Activated CD8-positive, alpha-beta memory T cell treated with anti-CD3 and anti-CD28 coated beads, Interleukin-2, amount 10 ng/mL, durations not matched to agents 7 days and 5 days (primary cell): ENCODE measurements around the gene ULBP1. TPM values are rescaled to one million over a fixed set of nuclear protein-coding genes. Genes with fewer than 3 reads are reported as not detected.
"Not testable (repeated sequence)": the region's sequence is repeated elsewhere in the genome, so short reads cannot be mapped to it uniquely, and the experiment has no call there.

Experiments used
- ATAC-seq: fragments of 150-1000 bp; cut with Tn5 transposase; one replicate; pipeline ENCODE4 v1.10.0; 2021; ENCODE audit warnings: moderate library complexity
- CTCF ChIA-PET: fragments of 350-600 bp; sonication (Branson Sonifier 250); formaldehyde crosslinking; loops from one replicate; lab custom pipeline; 2021; ENCODE audit warnings: antibody characterized with exemption; lab: Charles Lee
- DNase-seq: peaks from one replicate; pipeline ENCODE4 v3.0.0-alpha.2; 2020
- H3K27ac Mint-ChIP-seq: one replicate; pipeline ENCODE4 v1.8.0; 2021; ENCODE audit warnings: mild to moderate bottlenecking, mixed read lengths
- H3K27me3 Mint-ChIP-seq: one replicate; pipeline ENCODE4 v1.8.0; 2021; ENCODE audit warnings: mixed read lengths
- H3K36me3 Mint-ChIP-seq: one replicate; pipeline ENCODE4 v1.8.0; 2021; ENCODE audit warnings: mild to moderate bottlenecking, mixed read lengths
- H3K4me1 Mint-ChIP-seq: one replicate; pipeline ENCODE4 v1.8.0; 2021; ENCODE audit warnings: mixed read lengths
- H3K4me3 Mint-ChIP-seq: one replicate; pipeline ENCODE4 v1.8.0; 2021; ENCODE audit warnings: mild to moderate bottlenecking, moderate library complexity, mixed read lengths
- H3K9me3 Mint-ChIP-seq: one replicate; pipeline ENCODE4 v1.8.0; 2022; ENCODE audit warnings: low read depth, mixed read lengths
- total RNA-seq, 2 experiments: library from RNA; stranded (reverse); gene quantifications; one replicate each; pipeline ENCODE4 v1.2.3, GENCODE V29; 2021

The ULBP1 gene
- total RNA-seq, 2 experiments from 2014 or later, result 0.82 to 1.2 TPM

DNA sequence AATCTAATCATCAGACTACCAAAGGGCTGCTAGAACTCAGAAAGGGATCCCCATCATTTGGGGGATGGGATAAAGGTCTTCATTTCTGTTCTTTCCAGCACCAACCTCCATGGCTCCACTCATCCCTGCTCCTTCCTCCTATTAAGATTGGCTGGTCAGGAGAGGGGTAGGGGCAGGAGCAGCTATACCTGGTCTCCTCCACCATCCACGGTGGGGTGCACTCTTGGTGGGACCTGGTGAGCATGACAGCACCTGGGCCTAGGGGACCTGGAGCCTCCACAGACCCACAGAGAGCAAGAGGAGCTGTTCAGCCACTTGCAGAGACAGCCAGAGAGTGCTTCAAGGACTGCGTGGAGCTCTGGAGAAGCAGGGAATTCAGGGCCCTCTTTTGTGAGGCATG, 28.1 kb upstream of the ULBP1 start:
- H3K36me3 Mint-ChIP-seq, result no peaks in the 10 kb centered on the region
- ATAC-seq (no peak), DNase-seq (no peak)
- no peak overlapping the region for H3K4me3 Mint-ChIP-seq
- H3K27ac Mint-ChIP-seq, result no peak overlapping the region
- peaks cover 42% of the 10 kb centered on the region for H3K4me1 Mint-ChIP-seq
- H3K27me3 Mint-ChIP-seq, result peaks cover 88% of the 10 kb centered on the region
- H3K9me3 Mint-ChIP-seq, result no peaks in the 10 kb centered on the region
- CTCF ChIA-PET, result interaction anchor here (0.7 to 2.2 kb wide), 5 partner anchors 74 to 144 kb away, joined by 3 to 10 read pairs (median 4); no protein-coding TSS in a partner anchor

- peaks cover 85% of the 10 kb centered on the region for H3K27me3 Mint-ChIP-seq
- ATAC-seq, result no peak
- no peaks in the 10 kb centered on the region for H3K36me3 Mint-ChIP-seq
Observed at GRCh38 chr6:149936743-149937142, 27.0 kb upstream of the ULBP1 start.

DNA sequence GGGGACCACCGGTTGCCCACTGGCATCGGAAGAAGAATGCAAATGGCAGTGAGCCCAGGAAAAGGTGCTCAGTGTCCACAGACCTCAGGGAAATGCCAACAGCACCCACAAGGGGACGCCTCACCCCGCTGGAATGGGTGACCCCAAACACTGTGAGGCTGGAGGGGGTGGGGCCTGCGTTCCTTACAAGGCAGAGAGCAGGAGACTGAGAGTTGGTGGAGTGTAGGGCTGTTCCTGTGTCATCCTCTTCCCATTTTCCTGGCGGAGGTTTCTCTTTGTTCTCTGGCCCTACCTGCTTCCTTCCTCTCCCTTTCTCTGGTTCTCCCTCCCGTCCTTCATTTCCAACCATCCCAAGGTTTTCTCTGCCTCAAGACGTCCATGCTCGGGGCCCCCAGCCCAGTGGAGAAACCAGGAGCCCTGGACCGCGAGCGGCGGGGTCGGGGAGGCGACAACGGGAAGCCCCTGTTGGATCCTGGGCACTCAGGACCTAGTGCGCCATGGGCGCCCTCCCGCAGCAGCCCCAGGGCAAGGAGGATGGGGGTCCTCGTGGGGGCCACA, 25.7 kb upstream of the ULBP1 start:
- not testable (repeated sequence) for H3K9me3 Mint-ChIP-seq, DNase-seq, H3K36me3 Mint-ChIP-seq, H3K27ac Mint-ChIP-seq
- H3K4me3 Mint-ChIP-seq, result peak overlapping the region; percentile 62
- ATAC-seq, result peak; percentile 16
- H3K4me1 Mint-ChIP-seq, result peaks cover 55% of the 10 kb centered on the region
- CTCF ChIA-PET, result interaction anchor here (0.8 kb wide), 1 partner anchor 78 kb away, joined by 4 read pairs; no protein-coding TSS in a partner anchor
- peaks cover 92% of the 10 kb centered on the region for H3K27me3 Mint-ChIP-seq

More at GRCh38 chr6:149936743-149937142, 27.0 kb upstream of the ULBP1 start:
- H3K27ac Mint-ChIP-seq, result no peak overlapping the region
- no peak overlapping the region for H3K4me3 Mint-ChIP-seq
- peaks cover 51% of the 10 kb centered on the region for H3K4me1 Mint-ChIP-seq
- no peaks in the 10 kb centered on the region for H3K9me3 Mint-ChIP-seq
- DNase-seq, result no peak
- CTCF ChIA-PET, result interaction anchor here (2.2 kb wide), 1 partner anchor 80 kb away, joined by 10 read pairs; no protein-coding TSS in a partner anchor

- DNase-seq (peak; percentile 64), ATAC-seq (peak; percentile 11)
- Mint-ChIP-seq H3K27ac (peak overlapping the region; percentile 38), H3K36me3 (no peaks in the 10 kb centered on the region), H3K27me3 (peaks cover 92% of the 10 kb centered on the region), H3K4me3 (peak overlapping the region; percentile 62), H3K4me1 (peaks cover 52% of the 10 kb centered on the region), H3K9me3 (no peaks in the 10 kb centered on the region)
- CTCF ChIA-PET, result interaction anchor here (0.8 kb wide), 1 partner anchor 78 kb away, joined by 4 read pairs; no protein-coding TSS in a partner anchor
Observed at GRCh38 chr6:149938571-149939355, 25.0 kb upstream of the ULBP1 start.

DNA sequence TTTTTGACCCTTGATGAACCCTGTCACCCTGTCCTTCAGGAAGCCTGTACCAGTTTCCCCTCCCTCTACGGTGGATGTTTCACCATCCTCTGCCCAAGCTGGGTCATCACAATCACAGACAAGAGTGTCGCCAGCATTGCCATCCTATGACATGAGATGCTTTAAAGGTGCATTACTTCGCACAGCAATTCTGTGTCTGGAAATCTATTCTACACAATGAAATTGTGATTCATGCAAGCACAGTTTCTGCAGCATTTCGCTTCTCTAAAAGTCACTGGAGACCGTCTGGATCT, 24.4 kb upstream of the ULBP1 start:
- Mint-ChIP-seq H3K27me3 (peaks cover 91% of the 10 kb centered on the region), H3K36me3 (no peaks in the 10 kb centered on the region), H3K9me3 (no peaks in the 10 kb centered on the region), H3K27ac (peak overlapping the region; percentile 38), H3K4me1 (peaks cover 48% of the 10 kb centered on the region), H3K4me3 (peak overlapping the region; percentile 62)
- DNase-seq (no peak), ATAC-seq (no peak)
- CTCF ChIA-PET, result no interaction called here

- DNase-seq (peak; percentile 39), ATAC-seq (no peak)
- no peak overlapping the region for H3K27ac Mint-ChIP-seq
- H3K9me3 Mint-ChIP-seq, result no peaks in the 10 kb centered on the region
- peaks cover 40% of the 10 kb centered on the region for H3K4me1 Mint-ChIP-seq
- H3K27me3 Mint-ChIP-seq, result peaks cover 84% of the 10 kb centered on the region
- no peaks in the 10 kb centered on the region for H3K36me3 Mint-ChIP-seq
- CTCF ChIA-PET, result interaction anchor here (1.4 to 2.2 kb wide), 3 partner anchors 67 to 131 kb away, joined by 6 to 7 read pairs (median 7); no protein-coding TSS in a partner anchor
- H3K4me3 Mint-ChIP-seq, result peak overlapping the region; percentile 5
Observed at GRCh38 chr6:149939909-149940671, 23.7 kb upstream of the ULBP1 start.

- no peak for ATAC-seq
- Mint-ChIP-seq H3K4me3 (peak overlapping the region; percentile 5), H3K4me1 (peaks cover 38% of the 10 kb centered on the region), H3K9me3 (no peaks in the 10 kb centered on the region), H3K27ac (no peak overlapping the region), H3K36me3 (no peaks in the 10 kb centered on the region), H3K27me3 (peaks cover 83% of the 10 kb centered on the region)
- CTCF ChIA-PET, result interaction anchor here (1.4 to 2.2 kb wide), 3 partner anchors 66 to 130 kb away, joined by 6 to 7 read pairs (median 7); no protein-coding TSS in a partner anchor
- peak; percentile 38 for DNase-seq
Observed at GRCh38 chr6:149940672-149940982, 23.1 kb upstream of the ULBP1 start.

- Mint-ChIP-seq H3K9me3 (no peaks in the 10 kb centered on the region), H3K36me3 (no peaks in the 10 kb centered on the region), H3K27ac (peak within 1 kb of the TSS; percentile 81), H3K4me3 (peak within 1 kb of the TSS; percentile 84), H3K4me1 (peaks cover 38% of the 10 kb centered on the region), H3K27me3 (peaks cover 78% of the 10 kb centered on the region)
- ATAC-seq (peak; percentile 93), DNase-seq (peak; percentile 92)
- CTCF ChIA-PET, result interaction anchor here (2.2 kb wide), 1 partner anchor 75 kb away, joined by 7 read pairs; no protein-coding TSS in a partner anchor
Observed at GRCh38 chr6:149941583-149942460, 21.9 kb upstream of the ULBP1 start, which contains the start of gene ULBP2. Gene ULBP2, plus strand, starts transcription at chr6:149942014. Its CDS starts 59 bp downstream, at chr6:149942073.

- CTCF ChIA-PET, result no interaction called here
- ATAC-seq (no peak), DNase-seq (peak; percentile 39)
- Mint-ChIP-seq H3K27me3 (peaks cover 74% of the 10 kb centered on the region), H3K27ac (no peak overlapping the region), H3K36me3 (no peaks in the 10 kb centered on the region), H3K9me3 (no peaks in the 10 kb centered on the region), H3K4me3 (peak overlapping the region; percentile 84), H3K4me1 (peaks cover 38% of the 10 kb centered on the region)
Observed at GRCh38 chr6:149942461-149942829, 21.3 kb upstream of the ULBP1 start.

DNA sequence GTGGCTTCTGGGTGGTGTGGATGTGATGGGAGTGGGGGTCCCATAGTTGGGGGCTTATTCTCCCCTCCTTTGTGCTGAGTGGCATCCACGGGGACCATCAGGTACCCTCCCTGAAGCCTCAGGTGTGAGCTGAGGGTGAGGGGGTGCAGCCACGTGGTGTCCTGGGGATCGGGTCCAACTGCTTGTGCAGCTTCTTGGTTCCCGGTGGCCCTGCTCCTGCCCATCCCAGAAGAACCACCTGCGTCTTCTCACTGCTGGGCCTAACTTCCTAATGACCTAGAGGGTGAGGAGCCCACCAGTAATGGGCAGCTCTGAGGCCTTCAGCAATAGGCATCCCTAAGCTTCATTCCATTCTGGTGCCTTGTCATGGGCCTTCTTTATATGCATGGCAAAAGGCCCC, 20.4 kb upstream of the ULBP1 start:
- H3K36me3 Mint-ChIP-seq, H3K9me3 Mint-ChIP-seq, H3K27ac Mint-ChIP-seq, CTCF ChIA-PET, ATAC-seq, H3K4me3 Mint-ChIP-seq, DNase-seq: not testable (repeated sequence)
- Mint-ChIP-seq H3K4me1 (peaks cover 35% of the 10 kb centered on the region), H3K27me3 (peaks cover 69% of the 10 kb centered on the region)

GRCh38 chr6:149945276-149945675, 18.5 kb upstream of the ULBP1 start:
- H3K4me3 Mint-ChIP-seq, H3K36me3 Mint-ChIP-seq, CTCF ChIA-PET, ATAC-seq, H3K27ac Mint-ChIP-seq, DNase-seq, H3K9me3 Mint-ChIP-seq: not testable (repeated sequence)
- peaks cover 17% of the 10 kb centered on the region for H3K4me1 Mint-ChIP-seq
- H3K27me3 Mint-ChIP-seq, result peaks cover 67% of the 10 kb centered on the region

DNA sequence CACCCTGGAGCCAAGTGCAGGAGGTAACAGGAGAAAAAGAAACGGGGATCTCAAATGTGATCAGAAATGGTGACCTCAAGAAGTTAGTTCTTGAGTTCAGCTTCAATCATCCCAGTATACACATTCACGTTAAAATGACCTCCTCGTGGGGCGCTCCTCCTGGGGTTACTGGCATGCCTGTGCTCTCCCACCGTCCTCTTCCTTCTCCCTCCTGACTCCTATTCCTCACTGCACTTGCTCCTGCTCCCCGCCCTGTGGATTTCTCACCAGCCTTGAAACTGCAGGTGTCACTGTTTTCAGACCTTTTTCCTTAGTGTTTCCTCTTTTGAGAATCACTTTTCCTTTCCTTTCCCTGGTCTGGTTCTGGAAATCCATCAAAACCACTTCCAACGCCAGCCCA, 17.1 kb upstream of the ULBP1 start:
- peaks cover 69% of the 10 kb centered on the region for H3K27me3 Mint-ChIP-seq
- H3K4me1 Mint-ChIP-seq, ATAC-seq, H3K36me3 Mint-ChIP-seq, H3K4me3 Mint-ChIP-seq, DNase-seq, H3K9me3 Mint-ChIP-seq, CTCF ChIA-PET, H3K27ac Mint-ChIP-seq: not testable (repeated sequence)
